ENCODE results near the gene EFEMP1.

EFEMP1 gene

DNA sequence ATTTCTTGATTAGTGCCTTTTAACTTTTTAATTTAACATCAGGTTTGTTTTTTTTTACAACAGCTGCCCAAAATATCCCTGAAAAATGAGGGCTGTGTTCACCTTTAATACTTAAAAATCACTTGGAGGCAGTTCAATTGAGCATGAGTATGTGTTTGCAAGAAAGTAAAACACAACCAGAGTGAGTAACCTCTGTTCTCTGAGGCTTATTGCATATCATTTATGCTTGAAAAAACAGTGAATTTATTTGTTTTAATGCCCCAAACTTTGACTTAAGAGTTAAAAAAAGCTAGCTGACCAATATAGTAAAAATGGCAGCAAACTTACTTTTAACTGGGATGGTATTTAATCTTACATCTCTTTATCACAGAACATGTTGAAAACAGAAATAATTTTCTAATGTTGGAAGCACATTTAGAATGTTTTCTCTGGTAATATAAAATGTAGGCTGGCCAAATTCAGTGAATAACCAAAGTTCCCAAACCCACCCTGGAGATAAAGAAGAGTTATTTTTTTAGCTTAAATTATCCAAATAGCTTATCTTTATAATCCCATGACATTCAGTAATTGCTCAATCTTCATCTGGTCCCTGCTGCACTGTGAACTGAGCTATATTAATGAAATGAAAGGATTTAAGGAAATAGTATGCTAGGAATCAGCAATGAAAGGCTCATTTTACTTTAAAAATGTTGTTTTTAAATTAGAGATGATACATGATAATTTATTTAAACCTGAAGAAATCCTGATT lies 24.8 kb upstream of the EFEMP1 start:
- no peak for DNase-seq (ENCODE audit: low read depth)
- no peak overlapping the region for H3K4me3 ChIP-seq (ENCODE audit: low read depth, low read length)
- TF ChIP-seq POLR2A (IDR thresholded peaks at IDR 0.05; ENCODE audit: extremely low read depth, insufficient read length) (no peak), MYC (IDR thresholded peaks at IDR 0.05; ENCODE audit: low read depth, low read length) (no peak), CTCF (IDR thresholded peaks at IDR 0.05; ENCODE audit: low read depth, low read length) (no peak)
- TF ChIP-seq, protein P1, sequence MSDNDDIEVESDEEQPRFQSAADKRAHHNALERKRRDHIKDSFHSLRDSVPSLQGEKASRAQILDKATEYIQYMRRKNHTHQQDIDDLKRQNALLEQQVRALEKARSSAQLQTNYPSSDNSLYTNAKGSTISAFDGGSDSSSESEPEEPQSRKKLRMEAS (IDR thresholded peaks at IDR 0.05; ENCODE audit: low read depth, low read length) = no peak

DNA sequence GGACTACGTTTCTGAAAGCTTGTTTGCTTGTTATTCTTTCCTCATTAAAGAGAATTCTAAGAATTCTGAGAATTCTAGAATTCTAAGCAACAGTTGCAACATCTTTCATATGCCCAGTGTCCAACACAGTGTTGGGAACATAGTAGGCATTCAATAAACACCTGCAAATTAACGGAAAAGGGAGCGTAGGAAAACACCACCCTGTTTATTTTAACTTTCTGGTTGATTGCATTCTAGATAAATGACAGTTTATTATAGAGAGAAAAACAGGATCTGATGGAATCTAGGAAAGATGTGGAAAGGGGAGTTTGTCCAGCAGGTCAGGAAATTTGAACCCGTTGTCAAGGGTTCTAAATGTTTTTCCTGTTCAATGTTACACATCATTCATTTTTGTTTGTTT lies 24.2 kb upstream of the EFEMP1 start:
- no peak overlapping the region for H3K4me3 ChIP-seq (ENCODE audit: low read depth, low read length)
- no peak for TF ChIP-seq CTCF (IDR thresholded peaks at IDR 0.05; ENCODE audit: low read depth, low read length)
- no peak for TF ChIP-seq POLR2A (IDR thresholded peaks at IDR 0.05; ENCODE audit: extremely low read depth, insufficient read length)
- TF ChIP-seq, protein P1 (IDR thresholded peaks at IDR 0.05; ENCODE audit: low read depth, low read length) = no peak
- no peak for TF ChIP-seq MYC (IDR thresholded peaks at IDR 0.05; ENCODE audit: low read depth, low read length)
- no peak for DNase-seq (ENCODE audit: low read depth)

DNA sequence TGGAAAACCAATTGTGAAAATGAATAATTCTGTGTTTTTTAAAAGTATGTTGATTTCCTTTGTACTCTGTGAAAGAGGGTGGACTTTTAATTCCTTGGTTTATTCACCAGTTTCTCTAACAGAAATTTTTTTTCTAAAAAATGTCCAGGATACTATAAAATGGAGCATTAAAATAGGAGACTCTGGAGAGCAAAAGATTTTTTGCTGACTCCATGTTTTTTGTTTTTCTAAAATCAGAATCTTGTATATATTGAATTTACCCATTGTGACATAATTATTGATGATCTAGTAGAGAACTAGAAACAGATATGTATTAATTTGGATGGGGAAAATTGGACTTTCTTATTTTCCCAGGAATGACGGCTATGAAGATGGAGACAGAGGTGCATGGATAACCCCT lies 23.2 kb upstream of the EFEMP1 start:
- TF ChIP-seq POLR2A (IDR thresholded peaks at IDR 0.05; ENCODE audit: extremely low read depth, insufficient read length) (no peak), CTCF (IDR thresholded peaks at IDR 0.05; ENCODE audit: low read depth, low read length) (no peak), MYC (IDR thresholded peaks at IDR 0.05; ENCODE audit: low read depth, low read length) (no peak)
- TF ChIP-seq, protein P1 (IDR thresholded peaks at IDR 0.05; ENCODE audit: low read depth, low read length) = no peak
- DNase-seq (ENCODE audit: low read depth) = no peak
- H3K4me3 ChIP-seq (ENCODE audit: low read depth, low read length) = no peak overlapping the region

GRCh38 chr2:55943466-55943865 lies 19.9 kb upstream of the EFEMP1 start:
- no peak for TF ChIP-seq MYC (IDR thresholded peaks at IDR 0.05; ENCODE audit: low read depth, low read length)
- no peak for TF ChIP-seq CTCF (IDR thresholded peaks at IDR 0.05; ENCODE audit: low read depth, low read length)
- TF ChIP-seq POLR2A (IDR thresholded peaks at IDR 0.05; ENCODE audit: extremely low read depth, insufficient read length) = no peak
- TF ChIP-seq, protein P1 (IDR thresholded peaks at IDR 0.05; ENCODE audit: low read depth, low read length) = no peak
- no peak overlapping the region for H3K4me3 ChIP-seq (ENCODE audit: low read depth, low read length)
- no peak for DNase-seq (ENCODE audit: low read depth)

- no peak for DNase-seq (ENCODE audit: low read depth)
- H3K4me3 ChIP-seq (ENCODE audit: low read depth, low read length) = no peak overlapping the region
- TF ChIP-seq MYC (IDR thresholded peaks at IDR 0.05; ENCODE audit: low read depth, low read length) = no peak
- no peak for TF ChIP-seq CTCF (IDR thresholded peaks at IDR 0.05; ENCODE audit: low read depth, low read length)
- TF ChIP-seq POLR2A (IDR thresholded peaks at IDR 0.05; ENCODE audit: extremely low read depth, insufficient read length) = no peak
- TF ChIP-seq, protein P1 (IDR thresholded peaks at IDR 0.05; ENCODE audit: low read depth, low read length) = no peak
Observed at GRCh38 chr2:55936351-55936750, 12.8 kb upstream of the EFEMP1 start.

All from NB4 (cell line).